ENCODE measurements around the gene PKP1. TPM values are rescaled to one million over a fixed set of nuclear protein-coding genes. Genes with fewer than 3 reads are reported as not detected.

PKP1 gene
- total RNA-seq, 1 donor from 2014 or later = 137 TPM

DNA sequence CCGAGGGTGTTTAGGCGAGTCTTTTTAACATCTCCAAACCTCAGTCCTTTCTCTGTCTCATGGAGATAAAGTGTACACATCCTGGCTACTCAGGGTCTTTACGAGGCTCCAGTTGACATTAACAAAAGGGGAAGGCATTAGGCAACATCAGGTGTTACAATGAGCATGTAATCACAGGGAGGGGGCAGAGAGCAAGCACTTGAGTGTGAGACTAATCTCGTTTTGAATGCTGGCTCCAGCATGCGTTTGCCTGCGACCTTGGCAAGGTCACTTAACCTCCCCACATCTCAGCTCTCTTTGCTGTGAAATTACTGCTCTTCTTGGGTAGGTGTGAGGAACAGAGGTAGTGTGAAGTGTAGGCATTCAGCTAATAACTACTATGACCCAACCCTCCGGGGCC is 91.1 kb downstream of the PKP1 start:
- no peak for DNase-seq

DNA sequence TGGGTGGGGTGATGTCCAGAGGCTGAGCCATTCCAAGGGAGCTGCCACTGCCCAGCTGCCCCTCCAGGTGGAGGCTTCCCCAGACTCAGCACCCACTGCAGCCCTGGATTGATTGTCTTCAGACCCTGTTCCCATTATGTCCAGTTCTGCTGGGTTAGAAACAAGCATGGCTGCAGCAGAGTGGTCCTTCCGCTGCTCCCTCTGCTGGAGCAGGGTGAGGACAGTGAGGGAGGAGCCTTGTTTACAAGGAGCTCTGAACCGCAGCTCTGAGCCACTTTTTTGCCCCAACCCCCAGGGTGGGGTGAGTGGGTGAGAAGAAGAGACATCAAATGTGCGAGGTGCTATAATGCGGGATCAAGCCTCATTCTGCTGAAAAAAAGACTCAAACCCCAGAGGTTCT is 91.9 kb downstream of the PKP1 start:
- DNase-seq = no peak

- DNase-seq = no peak
Observed at GRCh38 chr1:201376107-201376463, 92.8 kb downstream of the PKP1 start.

- DNase-seq = peak; percentile 88
Observed at GRCh38 chr1:201376464-201377374, 93.4 kb downstream of the PKP1 start.

- DNase-seq = peak; percentile 91
Observed at GRCh38 chr1:201377611-201378092, 94.3 kb downstream of the PKP1 start, which contains the start of gene TNNT2. Gene TNNT2, minus strand, starts transcription at chr1:201377680. Its CDS starts 4,426 bp downstream, at chr1:201373254.

- no peak for DNase-seq
Observed at GRCh38 chr1:201378804-201379203, 95.5 kb downstream of the PKP1 start.

GRCh38 chr1:201379733-201380242 is 96.5 kb downstream of the PKP1 start:
- DNase-seq = no peak

GRCh38 chr1:201381130-201381529 is 97.8 kb downstream of the PKP1 start:
- DNase-seq = peak; percentile 62

Other genes with a start within 250 kb of the PKP1 start
- gene CACNA1S, start 171.1 kb upstream of the PKP1 start, total RNA-seq = 74.9 TPM
- gene ASCL5, start 156.3 kb upstream of the PKP1 start, total RNA-seq = not detected
- 67.7 TPM for gene TMEM9, start 129.0 kb upstream of the PKP1 start, total RNA-seq
- 0.21 TPM for gene IGFN1, start 92.7 kb upstream of the PKP1 start, total RNA-seq
- gene TNNT2, start 94.2 kb downstream of the PKP1 start, total RNA-seq = 98.3 TPM
- gene LAD1, start 115.8 kb downstream of the PKP1 start, total RNA-seq = 35.6 TPM
- gene TNNI1, start 138.2 kb downstream of the PKP1 start, total RNA-seq = 654 TPM
- 33.1 TPM for gene PHLDA3, start 185.7 kb downstream of the PKP1 start, total RNA-seq
- 152 TPM for gene CSRP1, start 223.6 kb downstream of the PKP1 start, total RNA-seq